ENCODE data around the gene BMP7.

The BMP7 gene

DNA sequence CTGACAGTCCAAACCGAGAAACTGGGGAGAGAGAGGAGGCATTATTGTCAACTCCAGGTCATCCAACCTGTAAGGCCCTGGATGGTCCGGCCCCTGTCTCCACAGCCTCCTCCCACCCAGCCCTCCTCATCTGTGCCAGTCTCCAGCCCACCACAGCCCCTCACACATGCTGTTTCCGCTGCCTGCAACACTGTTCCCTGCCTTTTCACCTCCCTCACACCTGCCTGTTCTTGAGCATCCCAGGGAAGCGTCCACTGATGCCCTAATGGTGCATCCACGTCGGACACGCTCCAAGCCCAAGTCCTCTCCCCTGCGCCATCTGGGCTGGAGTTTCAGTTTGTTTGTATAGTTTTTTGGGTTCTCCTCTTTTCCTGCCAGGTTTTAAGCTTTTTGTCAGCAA, 52.0 kb downstream of the BMP7 start:
- no peak for DNase-seq
- Histone ChIP-seq H3K9me3 (ENCODE audit: control insufficient read depth, low read length) (no peaks in the 10 kb centered on the region), H3K4me1 (ENCODE audit: control insufficient read depth, insufficient read depth, low read length, poor library complexity, severe bottlenecking) (no peaks in the 10 kb centered on the region), H3K27ac (ENCODE audit: insufficient read depth, low read length, poor library complexity, severe bottlenecking) (no peak overlapping the region), H3K4me3 (ENCODE audit: insufficient read depth, low read depth, low read length, poor library complexity, severe bottlenecking) (no peak overlapping the region), H3K36me3 (ENCODE audit: control insufficient read depth, insufficient read depth, low read length) (no peaks in the 10 kb centered on the region), H3K27me3 (replicated peaks; ENCODE audit: control insufficient read depth, insufficient read depth, low read length, poor library complexity, severe bottlenecking) (no peaks in the 10 kb centered on the region)

DNA sequence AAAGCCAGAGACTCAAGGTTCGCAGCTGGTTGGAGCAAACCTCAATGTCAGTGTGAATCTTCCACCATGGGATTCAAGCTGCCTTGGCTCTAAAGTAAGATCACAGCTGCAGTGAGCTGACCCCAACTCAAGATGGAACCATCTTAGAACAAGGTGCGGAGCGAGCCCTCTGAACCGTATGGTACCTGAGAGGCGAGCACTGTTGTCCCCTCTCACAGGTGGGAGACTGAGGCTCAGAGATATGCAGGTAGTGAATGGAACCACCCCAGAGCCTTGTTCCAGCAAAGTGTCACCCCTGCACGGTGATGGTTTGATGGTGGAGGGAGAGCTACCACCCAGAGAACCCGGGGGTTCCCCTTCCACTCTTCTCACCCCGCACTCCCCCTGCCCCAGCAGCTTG, 52.5 kb downstream of the BMP7 start:
- H3K27ac ChIP-seq (ENCODE audit: insufficient read depth, low read length, poor library complexity, severe bottlenecking) = no peak overlapping the region
- no peak for DNase-seq
- H3K9me3 ChIP-seq (ENCODE audit: control insufficient read depth, low read length) = no peaks in the 10 kb centered on the region
- H3K36me3 ChIP-seq (ENCODE audit: control insufficient read depth, insufficient read depth, low read length) = no peaks in the 10 kb centered on the region
- H3K4me3 ChIP-seq (ENCODE audit: insufficient read depth, low read depth, low read length, poor library complexity, severe bottlenecking) = no peak overlapping the region
- no peaks in the 10 kb centered on the region for H3K4me1 ChIP-seq (ENCODE audit: control insufficient read depth, insufficient read depth, low read length, poor library complexity, severe bottlenecking)
- H3K27me3 ChIP-seq (replicated peaks; ENCODE audit: control insufficient read depth, insufficient read depth, low read length, poor library complexity, severe bottlenecking) = no peaks in the 10 kb centered on the region

DNA sequence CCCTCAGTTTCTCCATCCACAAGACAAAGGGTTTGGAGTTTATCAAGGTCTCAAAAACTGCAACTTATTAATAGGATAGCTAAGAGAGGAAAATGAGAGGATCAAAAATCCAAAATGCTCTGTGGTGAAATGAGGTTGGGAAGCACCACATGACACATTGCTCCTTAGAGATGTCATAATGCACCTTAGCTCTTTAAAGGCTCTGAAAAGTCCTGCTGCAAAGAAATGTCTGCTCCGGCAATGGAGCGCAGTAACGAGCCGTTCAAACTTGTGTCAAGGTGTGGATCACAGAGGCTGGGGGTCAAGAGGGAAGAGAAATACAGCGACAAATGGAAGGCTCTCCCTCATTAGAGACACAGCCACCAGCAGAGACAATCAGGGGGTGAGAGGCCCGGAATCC, 53.1 kb downstream of the BMP7 start:
- Histone ChIP-seq H3K27me3 (replicated peaks; ENCODE audit: control insufficient read depth, insufficient read depth, low read length, poor library complexity, severe bottlenecking) (no peaks in the 10 kb centered on the region), H3K9me3 (ENCODE audit: control insufficient read depth, low read length) (no peaks in the 10 kb centered on the region), H3K4me1 (ENCODE audit: control insufficient read depth, insufficient read depth, low read length, poor library complexity, severe bottlenecking) (no peaks in the 10 kb centered on the region), H3K36me3 (ENCODE audit: control insufficient read depth, insufficient read depth, low read length) (no peaks in the 10 kb centered on the region), H3K27ac (ENCODE audit: insufficient read depth, low read length, poor library complexity, severe bottlenecking) (no peak overlapping the region), H3K4me3 (ENCODE audit: insufficient read depth, low read depth, low read length, poor library complexity, severe bottlenecking) (no peak overlapping the region)
- DNase-seq = no peak

- H3K9me3 ChIP-seq (ENCODE audit: control insufficient read depth, low read length) = no peaks in the 10 kb centered on the region
- H3K4me3 ChIP-seq (ENCODE audit: insufficient read depth, low read depth, low read length, poor library complexity, severe bottlenecking) = no peak overlapping the region
- DNase-seq = no peak
- H3K36me3 ChIP-seq (ENCODE audit: control insufficient read depth, insufficient read depth, low read length) = no peaks in the 10 kb centered on the region
- H3K27ac ChIP-seq (ENCODE audit: insufficient read depth, low read length, poor library complexity, severe bottlenecking) = no peak overlapping the region
- no peaks in the 10 kb centered on the region for H3K4me1 ChIP-seq (ENCODE audit: control insufficient read depth, insufficient read depth, low read length, poor library complexity, severe bottlenecking)
- H3K27me3 ChIP-seq (replicated peaks; ENCODE audit: control insufficient read depth, insufficient read depth, low read length, poor library complexity, severe bottlenecking) = no peaks in the 10 kb centered on the region
These were observed 53.7 kb downstream of the BMP7 start for GRCh38 chr20:57212534-57213276.

GRCh38 chr20:57211908-57212533, 54.4 kb downstream of the BMP7 start:
- no peak overlapping the region for H3K4me3 ChIP-seq (ENCODE audit: insufficient read depth, low read depth, low read length, poor library complexity, severe bottlenecking)
- no peaks in the 10 kb centered on the region for H3K36me3 ChIP-seq (ENCODE audit: control insufficient read depth, insufficient read depth, low read length)
- no peaks in the 10 kb centered on the region for H3K27me3 ChIP-seq (replicated peaks; ENCODE audit: control insufficient read depth, insufficient read depth, low read length, poor library complexity, severe bottlenecking)
- H3K9me3 ChIP-seq (ENCODE audit: control insufficient read depth, low read length) = no peaks in the 10 kb centered on the region
- no peaks in the 10 kb centered on the region for H3K4me1 ChIP-seq (ENCODE audit: control insufficient read depth, insufficient read depth, low read length, poor library complexity, severe bottlenecking)
- H3K27ac ChIP-seq (ENCODE audit: insufficient read depth, low read length, poor library complexity, severe bottlenecking) = no peak overlapping the region
- no peak for DNase-seq

DNA sequence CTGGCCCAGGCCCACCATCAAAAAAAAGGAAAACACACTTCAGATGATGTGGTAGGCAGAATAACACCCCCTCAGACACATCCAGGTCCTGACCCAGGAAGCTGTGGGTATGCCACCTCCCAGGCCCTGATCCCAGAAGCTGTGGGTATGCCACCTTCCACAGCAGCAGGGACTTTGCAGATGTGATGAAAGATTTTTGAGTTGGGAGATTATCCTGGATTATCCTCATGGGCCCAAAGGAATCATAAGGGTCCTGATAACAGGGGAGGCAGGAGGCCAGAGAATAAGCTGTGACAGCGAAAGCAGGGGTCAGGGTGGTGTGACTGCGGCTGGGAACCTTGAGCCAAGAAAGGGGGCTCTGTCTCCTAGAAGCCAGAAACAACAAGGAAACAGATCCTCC, 55.0 kb downstream of the BMP7 start:
- H3K36me3 ChIP-seq (ENCODE audit: control insufficient read depth, insufficient read depth, low read length) = no peaks in the 10 kb centered on the region
- no peak overlapping the region for H3K27ac ChIP-seq (ENCODE audit: insufficient read depth, low read length, poor library complexity, severe bottlenecking)
- no peak overlapping the region for H3K4me3 ChIP-seq (ENCODE audit: insufficient read depth, low read depth, low read length, poor library complexity, severe bottlenecking)
- no peaks in the 10 kb centered on the region for H3K9me3 ChIP-seq (ENCODE audit: control insufficient read depth, low read length)
- H3K4me1 ChIP-seq (ENCODE audit: control insufficient read depth, insufficient read depth, low read length, poor library complexity, severe bottlenecking) = no peaks in the 10 kb centered on the region
- no peaks in the 10 kb centered on the region for H3K27me3 ChIP-seq (replicated peaks; ENCODE audit: control insufficient read depth, insufficient read depth, low read length, poor library complexity, severe bottlenecking)
- DNase-seq = no peak

DNA sequence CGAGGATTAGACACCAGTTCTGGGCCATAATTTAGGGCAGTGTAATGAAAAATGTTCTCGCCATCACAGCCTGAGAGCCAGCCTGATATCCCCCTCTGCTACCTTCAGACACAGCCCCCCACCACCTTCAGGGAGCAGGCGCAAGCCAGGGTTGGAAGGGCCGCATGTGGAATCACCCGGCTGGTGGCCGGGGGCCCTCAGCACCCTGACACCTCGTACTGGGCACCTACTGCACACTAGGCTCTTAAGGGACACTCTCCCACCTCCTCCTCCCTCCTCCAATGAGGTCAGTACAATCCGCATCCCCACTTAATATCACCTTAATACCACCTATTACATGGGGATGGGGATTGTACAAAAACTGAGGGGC, 55.5 kb downstream of the BMP7 start:
- H3K4me1 ChIP-seq (ENCODE audit: control insufficient read depth, insufficient read depth, low read length, poor library complexity, severe bottlenecking) = no peaks in the 10 kb centered on the region
- no peak for DNase-seq
- H3K27me3 ChIP-seq (replicated peaks; ENCODE audit: control insufficient read depth, insufficient read depth, low read length, poor library complexity, severe bottlenecking) = no peaks in the 10 kb centered on the region
- H3K27ac ChIP-seq (ENCODE audit: insufficient read depth, low read length, poor library complexity, severe bottlenecking) = no peak overlapping the region
- H3K9me3 ChIP-seq (ENCODE audit: control insufficient read depth, low read length) = no peaks in the 10 kb centered on the region
- no peaks in the 10 kb centered on the region for H3K36me3 ChIP-seq (ENCODE audit: control insufficient read depth, insufficient read depth, low read length)
- H3K4me3 ChIP-seq (ENCODE audit: insufficient read depth, low read depth, low read length, poor library complexity, severe bottlenecking) = no peak overlapping the region

DNA sequence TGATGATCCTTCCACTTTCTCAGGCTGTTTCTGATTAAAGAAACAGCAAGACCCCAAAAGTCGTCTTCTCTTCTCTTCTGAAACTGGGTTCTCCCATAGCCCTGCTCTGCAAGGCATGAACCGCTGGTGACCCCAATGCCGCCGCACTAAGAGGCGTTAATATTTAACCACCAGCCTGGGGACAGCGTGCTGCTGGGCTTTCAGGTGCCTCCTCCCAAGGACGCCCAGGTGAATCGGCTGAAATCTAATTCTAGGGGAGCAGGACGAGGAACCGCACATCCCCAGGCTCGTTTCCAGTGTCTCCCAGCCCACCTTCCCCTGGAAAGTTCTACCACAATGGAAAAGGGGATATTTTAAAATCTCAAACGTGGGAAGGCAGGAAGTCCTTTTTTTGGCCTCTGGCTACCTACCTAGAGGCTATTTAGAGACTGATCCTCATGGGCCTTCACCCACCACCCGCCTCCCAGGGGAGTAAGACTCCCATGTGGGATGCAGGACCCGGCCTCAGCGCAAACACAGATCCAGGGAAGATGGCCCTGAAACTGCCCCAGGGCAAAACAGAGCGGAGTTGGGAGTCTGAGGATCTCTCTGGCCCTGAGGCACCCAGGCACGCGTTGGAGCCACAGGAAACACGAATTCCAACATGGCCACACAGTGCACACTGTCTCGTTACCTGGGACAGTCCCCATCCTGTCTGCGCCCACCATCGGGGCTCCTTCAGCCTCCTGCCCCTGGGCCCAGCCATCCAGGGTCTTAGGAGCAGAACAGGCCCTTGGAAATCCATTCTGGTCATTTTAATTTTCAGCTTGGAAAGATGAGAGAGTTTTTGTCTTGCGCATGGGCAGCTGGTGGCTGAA, 56.2 kb downstream of the BMP7 start:
- Histone ChIP-seq H3K36me3 (ENCODE audit: control insufficient read depth, insufficient read depth, low read length) (no peaks in the 10 kb centered on the region), H3K27ac (ENCODE audit: insufficient read depth, low read length, poor library complexity, severe bottlenecking) (no peak overlapping the region), H3K9me3 (ENCODE audit: control insufficient read depth, low read length) (no peaks in the 10 kb centered on the region), H3K4me1 (ENCODE audit: control insufficient read depth, insufficient read depth, low read length, poor library complexity, severe bottlenecking) (no peaks in the 10 kb centered on the region), H3K4me3 (ENCODE audit: insufficient read depth, low read depth, low read length, poor library complexity, severe bottlenecking) (no peak overlapping the region), H3K27me3 (replicated peaks; ENCODE audit: control insufficient read depth, insufficient read depth, low read length, poor library complexity, severe bottlenecking) (no peaks in the 10 kb centered on the region)
- no peak for DNase-seq

GRCh38 chr20:57209413-57209812, 57.0 kb downstream of the BMP7 start:
- H3K4me3 ChIP-seq (ENCODE audit: insufficient read depth, low read depth, low read length, poor library complexity, severe bottlenecking) = no peak overlapping the region
- H3K27ac ChIP-seq (ENCODE audit: insufficient read depth, low read length, poor library complexity, severe bottlenecking) = no peak overlapping the region
- DNase-seq = no peak
- H3K9me3 ChIP-seq (ENCODE audit: control insufficient read depth, low read length) = no peaks in the 10 kb centered on the region
- no peaks in the 10 kb centered on the region for H3K4me1 ChIP-seq (ENCODE audit: control insufficient read depth, insufficient read depth, low read length, poor library complexity, severe bottlenecking)
- H3K36me3 ChIP-seq (ENCODE audit: control insufficient read depth, insufficient read depth, low read length) = no peaks in the 10 kb centered on the region
- no peaks in the 10 kb centered on the region for H3K27me3 ChIP-seq (replicated peaks; ENCODE audit: control insufficient read depth, insufficient read depth, low read length, poor library complexity, severe bottlenecking)

DNA sequence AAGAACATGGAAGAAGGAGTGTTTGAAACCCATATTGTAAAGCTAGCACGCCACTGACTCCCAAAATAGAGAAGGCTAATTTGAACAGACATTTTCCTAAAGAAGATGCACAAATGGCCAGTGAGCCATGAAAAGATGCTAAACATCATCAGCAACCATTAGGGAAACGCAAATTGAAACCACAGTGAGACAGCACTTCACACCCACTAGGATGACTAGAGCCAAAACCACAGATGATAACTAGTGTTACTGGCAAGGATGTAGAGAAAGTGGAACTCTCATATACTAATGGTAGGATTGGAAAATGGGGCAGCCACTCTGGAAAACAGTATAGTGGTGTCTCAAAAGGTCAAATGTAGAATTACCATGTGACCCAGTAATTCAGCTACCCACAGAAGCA, 58.2 kb downstream of the BMP7 start:
- no peak for DNase-seq
- Histone ChIP-seq H3K27me3 (replicated peaks; ENCODE audit: control insufficient read depth, insufficient read depth, low read length, poor library complexity, severe bottlenecking) (no peaks in the 10 kb centered on the region), H3K27ac (ENCODE audit: insufficient read depth, low read length, poor library complexity, severe bottlenecking) (no peak overlapping the region), H3K36me3 (ENCODE audit: control insufficient read depth, insufficient read depth, low read length) (no peaks in the 10 kb centered on the region), H3K9me3 (ENCODE audit: control insufficient read depth, low read length) (no peaks in the 10 kb centered on the region), H3K4me3 (ENCODE audit: insufficient read depth, low read depth, low read length, poor library complexity, severe bottlenecking) (no peak overlapping the region), H3K4me1 (ENCODE audit: control insufficient read depth, insufficient read depth, low read length, poor library complexity, severe bottlenecking) (no peaks in the 10 kb centered on the region)
